HCT116 (cell line): Measurements from ENCODE around the gene ZBTB7C. TPM values are rescaled to one million over a fixed set of nuclear protein-coding genes. Genes with fewer than 3 reads are reported as not detected.

Experiments
- ATAC-seq: fragments of 200-7000 bp; cut with Tn5 transposase; 2 replicates; pipeline ENCODE4 v1.9.1; 2020; ENCODE audit warnings: mild to moderate bottlenecking, moderate library complexity
- BruUV-seq: library from RNA; stranded (reverse); fragments of 400-500 nt; replicated peaks from 2 replicates; lab custom pipeline; 2021; lab: Mats Ljungman, UMichigan
- CTCF ChIA-PET: fragments of 300-600 bp; sonication (Branson Sonifier 250); formaldehyde crosslinking; loops from one replicate; lab custom pipeline; 2021; ENCODE audit warnings: antibody characterized with exemption; lab: Charles Lee
- POLR2A ChIA-PET: fragments of 300-600, 350-600 bp; sonication (Branson Sonifier 250); formaldehyde crosslinking; loops from one replicate; lab custom pipeline; 2021; ENCODE audit warnings: antibody characterized with exemption; lab: Charles Lee
- RAD21 ChIA-PET, 2 experiments: fragments of 300-600 bp; sonication (Branson Sonifier 250); formaldehyde crosslinking; loops; one replicate each; lab custom pipeline; 2023; ENCODE audit warnings: low total read pairs in 2 of 2; ENCODE audit not compliant: uncharacterized antibody in 2 of 2, unreplicated experiment in 2 of 2, low non-redundant PET in 1 of 2; lab: Charles Lee
- DNase-seq: peaks from one replicate; pipeline ENCODE4 v3.0.0-alpha.2; 2010; ENCODE audit warnings: low read depth, low spot score
- H2AFZ ChIP-seq: fragments of 200-600 bp; shearing (Covaris generic), sonication (generic); 2 replicates; pipeline ENCODE4 v1.6.1; 2017; ENCODE audit warnings: low read depth, mixed run types, mixed read lengths, antibody characterized with exemption, low read length; ENCODE audit not compliant: poor library complexity, severe bottlenecking
- H3K27ac ChIP-seq: 2 replicates; pipeline ENCODE4 v1.5.1; 2012; ENCODE audit warnings: low read depth, low read length
- H3K27me3 ChIP-seq: fragments of 200-600 bp; sonication (generic); 2 replicates; pipeline ENCODE4 v1.6.1; 2016; ENCODE audit warnings: mixed run types, low read length, mixed read lengths; ENCODE audit not compliant: insufficient read depth
- H3K36me3 ChIP-seq, 2 experiments: fragments of 200-500 bp in 1 of 2; fragments of 200-600 bp in 1 of 2; sonication (Bioruptor generic) in 1 of 2; sonication (generic) in 1 of 2; 2 replicates each; pipeline versions ENCODE4 v1.5.1 to v1.6.1; 2014 to 2016; ENCODE audit warnings: low read length in 2 of 2, inconsistent platforms in 1 of 2, mixed read lengths in 1 of 2, mixed run types in 1 of 2; ENCODE audit not compliant: insufficient read depth in 2 of 2, control insufficient read depth in 1 of 2
- H3K4me1 ChIP-seq, 2 experiments: fragments of 200-600 bp in 1 of 2; sonication (generic) in 1 of 2; 2 replicates each; pipeline versions ENCODE4 v1.5.1 to v1.6.1; 2012 to 2017; ENCODE audit warnings: low read length in 2 of 2, inconsistent platforms in 1 of 2, mild to moderate bottlenecking in 1 of 2, mixed read lengths in 1 of 2, mixed run types in 1 of 2, moderate library complexity in 1 of 2; ENCODE audit not compliant: insufficient read depth in 2 of 2, control insufficient read depth in 1 of 2
- H3K4me2 ChIP-seq: fragments of 200-600 bp; sonication (generic); 2 replicates; pipeline ENCODE4 v1.6.1; 2017; ENCODE audit warnings: mixed run types, low read length, mixed read lengths
- H3K4me3 ChIP-seq, 2 experiments: fragments of 200-600 bp in 1 of 2; sonication (generic) in 1 of 2; replicated peaks in 1 of 2; 2 replicates each; pipeline ENCODE4 v1.5.1; 2011 to 2016; ENCODE audit warnings: low read length in 2 of 2, control low read depth in 1 of 2, low read depth in 1 of 2, mild to moderate bottlenecking in 1 of 2, mixed read lengths in 1 of 2, mixed run types in 1 of 2
- H3K79me2 ChIP-seq: fragments of 200-600 bp; sonication (generic); 2 replicates; pipeline ENCODE4 v1.6.1; 2017; ENCODE audit warnings: mild to moderate bottlenecking, mixed run types, low read length, moderate library complexity, mixed read lengths; ENCODE audit not compliant: insufficient read depth
- H3K9ac ChIP-seq: fragments of 200-600 bp; sonication (generic); 2 replicates; pipeline ENCODE4 v1.6.1; 2016; ENCODE audit warnings: low read length, mixed read lengths
- H3K9me2 ChIP-seq: fragments of 200-600 bp; sonication (generic), shearing (Covaris generic); 2 replicates; pipeline ENCODE4 v1.6.1; 2017; ENCODE audit warnings: mixed run types, mild to moderate bottlenecking, moderate library complexity; ENCODE audit not compliant: insufficient read depth
- H3K9me3 ChIP-seq, 2 experiments: fragments of 200-500 bp in 1 of 2; fragments of 200-600 bp in 1 of 2; sonication (Bioruptor generic) in 1 of 2; sonication (generic) in 1 of 2; 2 replicates each; pipeline ENCODE4 v1.6.1; 2014 to 2017; ENCODE audit warnings: low read length in 2 of 2, mixed read lengths in 2 of 2, inconsistent platforms in 1 of 2, low read depth in 1 of 2, mild to moderate bottlenecking in 1 of 2, mixed run types in 1 of 2, moderate library complexity in 1 of 2; ENCODE audit not compliant: control insufficient read depth in 1 of 2, insufficient read depth in 1 of 2
- H4K20me1 ChIP-seq: fragments of 200-600 bp; sonication (generic), shearing (Covaris generic); 2 replicates; pipeline ENCODE4 v1.6.1; 2017; ENCODE audit warnings: mixed run types, mild to moderate bottlenecking, moderate library complexity; ENCODE audit not compliant: insufficient read depth
- CBX3 ChIP-seq: IDR thresholded peaks from 2 replicates; pipeline ENCODE4 v1.6.1; 2012; ENCODE audit warnings: low read depth
- EGR1 ChIP-seq: IDR thresholded peaks from 2 replicates; pipeline ENCODE4 v1.6.1; 2012; ENCODE audit warnings: low read depth
- ELF1 ChIP-seq: IDR thresholded peaks from 2 replicates; pipeline ENCODE4 v1.6.1; 2012; ENCODE audit warnings: low read depth, borderline replicate concordance
- FOSL1 ChIP-seq: IDR thresholded peaks from 2 replicates; pipeline ENCODE4 v1.6.1; 2012; ENCODE audit warnings: low read depth
- MAX ChIP-seq: IDR thresholded peaks from 2 replicates; pipeline ENCODE4 v1.6.1; 2012
- POLR2AphosphoS5 ChIP-seq: IDR thresholded peaks from 2 replicates; pipeline ENCODE4 v1.6.1; 2011; ENCODE audit warnings: mild to moderate bottlenecking, low read depth, low read length, moderate library complexity
- RAD21 ChIP-seq: IDR thresholded peaks from 2 replicates; pipeline ENCODE4 v1.6.1; 2012; ENCODE audit warnings: low read depth, mild to moderate bottlenecking
- SP1 ChIP-seq: IDR thresholded peaks from 2 replicates; pipeline ENCODE4 v1.6.1; 2012; ENCODE audit warnings: low read depth
- YY1 ChIP-seq: IDR thresholded peaks from 2 replicates; pipeline ENCODE4 v1.6.1; 2011; ENCODE audit warnings: low read length, low read depth, moderate library complexity, mild to moderate bottlenecking; ENCODE audit not compliant: insufficient replicate concordance; ENCODE audit errors: extremely low read depth
- ZFX ChIP-seq: fragments of 450-650 bp; IDR thresholded peaks from 2 replicates; pipeline ENCODE4 v1.6.1; 2017
- ZNF274 ChIP-seq: fragments of 200-500 bp; sonication (Bioruptor generic); IDR thresholded peaks from 2 replicates; pipeline ENCODE4 v1.6.1; 2014; ENCODE audit warnings: mild to moderate bottlenecking, low read depth, low read length, inconsistent platforms
- intact Hi-C: fragments of 100-400 bp; cut with micrococcal nuclease; formaldehyde crosslinking; loops from 2 replicates; pipeline ENCODE4 v1.10.0; 2022
- total RNA-seq: library from RNA; stranded (reverse); gene quantifications from one replicate; pipeline ENCODE4 v1.2.1, GENCODE V29; 2021; ENCODE audit not compliant: unreplicated experiment
- TF ChIP-seq, protein P1 (sequence below), 3 experiments: fragments of 200-600 bp in 1 of 3; sonication (generic) in 1 of 3; IDR thresholded peaks in 2 of 3; conservative IDR thresholded peaks in 1 of 3; 2 replicates each; pipeline ENCODE4 v1.5.1; 2012 to 2017; ENCODE audit warnings: low read depth in 2 of 3, low read length in 2 of 3, antibody characterized with exemption in 1 of 3, borderline replicate concordance in 1 of 3, control low read depth in 1 of 3, mild to moderate bottlenecking in 1 of 3, mixed read lengths in 1 of 3, mixed run types in 1 of 3, moderate library complexity in 1 of 3; ENCODE audit not compliant: insufficient read depth in 1 of 3

ZBTB7C gene
- total RNA-seq, 1 experiment from 2014 or later: 0.37 TPM

DNA sequence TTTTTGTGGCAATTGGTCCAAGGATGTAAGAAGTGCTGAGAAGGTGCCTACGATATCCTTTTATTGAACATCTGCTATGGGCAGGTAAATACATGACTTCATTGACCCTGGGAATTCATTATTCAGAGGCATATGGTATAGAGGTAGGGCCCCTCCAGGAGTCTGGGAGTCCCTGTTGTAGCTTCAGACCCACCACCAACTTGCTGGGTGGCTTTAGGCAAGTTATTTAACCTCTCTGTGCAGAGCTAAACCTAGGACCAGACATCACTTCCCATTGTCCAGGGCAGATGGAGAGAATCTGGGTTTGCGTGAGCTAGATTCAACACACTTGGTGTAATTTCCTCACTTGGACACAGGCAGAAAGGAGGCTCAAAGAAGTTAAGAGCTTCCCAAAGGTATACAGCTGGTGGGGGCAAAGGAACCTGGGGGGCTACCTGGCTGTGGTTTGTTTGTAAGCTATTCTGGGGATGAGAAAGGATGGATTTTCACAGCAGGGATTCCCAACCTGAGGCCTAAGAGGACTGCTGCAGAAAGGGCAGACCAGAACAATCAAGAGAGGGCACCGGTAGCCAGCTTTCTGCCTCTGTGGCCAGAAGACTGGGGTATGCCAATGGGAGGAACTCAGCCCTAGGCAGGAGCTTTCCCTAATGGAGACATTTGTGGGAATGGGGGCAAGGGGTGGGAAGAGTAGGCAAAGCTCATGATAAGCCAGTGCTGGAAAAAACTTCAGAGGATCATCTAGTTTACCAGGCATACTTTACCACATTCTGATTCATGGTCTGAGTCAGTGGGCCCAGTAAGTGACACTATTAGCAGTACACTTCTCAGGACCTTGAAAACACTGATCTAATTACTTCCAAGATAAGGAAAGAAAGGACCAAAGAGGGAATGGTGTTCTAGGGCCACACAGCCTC, 376.1 kb downstream of the ZBTB7C start:
- Histone ChIP-seq H3K9me3 (no peaks in the 10 kb centered on the region), H3K4me2 (no peak overlapping the region), H3K27ac (no peak overlapping the region), H4K20me1 (no peaks in the 10 kb centered on the region), H3K9ac (no peak overlapping the region), H3K36me3 (no peaks in the 10 kb centered on the region), H3K27me3 (no peaks in the 10 kb centered on the region), H3K79me2 (no peaks in the 10 kb centered on the region), H3K9me2 (no peaks in the 10 kb centered on the region), H3K4me1 (peaks cover 9 to 16% of the 10 kb centered on the region in 2 experiments; a peak in 2 of 4 replicates), H3K4me3 (no peak overlapping the region), H2AFZ (no peak overlapping the region)
- TF ChIP-seq, protein P1, sequence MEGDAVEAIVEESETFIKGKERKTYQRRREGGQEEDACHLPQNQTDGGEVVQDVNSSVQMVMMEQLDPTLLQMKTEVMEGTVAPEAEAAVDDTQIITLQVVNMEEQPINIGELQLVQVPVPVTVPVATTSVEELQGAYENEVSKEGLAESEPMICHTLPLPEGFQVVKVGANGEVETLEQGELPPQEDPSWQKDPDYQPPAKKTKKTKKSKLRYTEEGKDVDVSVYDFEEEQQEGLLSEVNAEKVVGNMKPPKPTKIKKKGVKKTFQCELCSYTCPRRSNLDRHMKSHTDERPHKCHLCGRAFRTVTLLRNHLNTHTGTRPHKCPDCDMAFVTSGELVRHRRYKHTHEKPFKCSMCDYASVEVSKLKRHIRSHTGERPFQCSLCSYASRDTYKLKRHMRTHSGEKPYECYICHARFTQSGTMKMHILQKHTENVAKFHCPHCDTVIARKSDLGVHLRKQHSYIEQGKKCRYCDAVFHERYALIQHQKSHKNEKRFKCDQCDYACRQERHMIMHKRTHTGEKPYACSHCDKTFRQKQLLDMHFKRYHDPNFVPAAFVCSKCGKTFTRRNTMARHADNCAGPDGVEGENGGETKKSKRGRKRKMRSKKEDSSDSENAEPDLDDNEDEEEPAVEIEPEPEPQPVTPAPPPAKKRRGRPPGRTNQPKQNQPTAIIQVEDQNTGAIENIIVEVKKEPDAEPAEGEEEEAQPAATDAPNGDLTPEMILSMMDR (IDR thresholded peaks at IDR 0.05 in 2 of 3, conservative IDR thresholded peaks at IDR 0.05 in 1 of 3; ENCODE audit: borderline replicate concordance in 1 of 3, insufficient read depth in 1 of 3, low read depth in 2 of 3, low read length in 2 of 3): no peak
- no peak for TF ChIP-seq SP1
- no TSS peak for BruUV-seq
- ATAC-seq (no peak), DNase-seq (no peak)
- POLR2A ChIA-PET: no interaction called here
- CTCF ChIA-PET: interaction anchor here (1.0 to 1.4 kb wide), 3 partner anchors 8 to 412 kb away, joined by 3 to 5 read pairs (median 3); no protein-coding TSS in a partner anchor
- intact Hi-C loops: loop anchor here (5.0 kb wide), 2 partner anchors 199 to 314 kb away; no protein-coding TSS in a partner anchor
- RAD21 ChIA-PET: no interaction called here

DNA sequence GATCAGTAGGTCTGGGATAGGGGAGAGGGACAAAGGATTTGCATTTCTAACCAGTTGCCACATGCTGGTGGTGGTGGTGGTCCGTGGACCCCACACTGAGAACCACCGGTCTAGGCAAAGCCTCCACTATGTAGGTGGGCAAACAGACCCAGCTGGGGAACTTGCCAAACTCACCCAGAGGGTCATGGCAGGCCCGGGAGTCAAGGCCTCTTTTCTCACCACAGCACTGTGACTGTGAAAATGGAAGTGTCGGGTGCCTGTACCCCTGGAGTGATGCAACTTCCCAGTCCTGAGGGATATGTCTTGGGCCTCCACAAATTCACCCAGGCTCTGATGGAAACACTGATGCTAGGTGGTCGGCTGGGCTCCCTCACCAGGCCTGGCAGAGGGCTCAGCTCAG, 377.5 kb downstream of the ZBTB7C start:
- H3K36me3 ChIP-seq: no peaks in the 10 kb centered on the region
- no peaks in the 10 kb centered on the region for H3K9me3 ChIP-seq
- H4K20me1 ChIP-seq: no peaks in the 10 kb centered on the region
- intact Hi-C loops: loop anchor here (1.0 to 5.0 kb wide), 3 partner anchors 201 to 415 kb away; no protein-coding TSS in a partner anchor
- no peak overlapping the region for H3K4me2 ChIP-seq
- H3K79me2 ChIP-seq: no peaks in the 10 kb centered on the region
- BruUV-seq: no TSS peak
- no peaks in the 10 kb centered on the region for H3K9me2 ChIP-seq
- no peak overlapping the region for H3K4me3 ChIP-seq
- no peak overlapping the region for H2AFZ ChIP-seq
- POLR2A ChIA-PET: no interaction called here
- CTCF ChIA-PET: interaction anchor here (0.8 to 4.5 kb wide), 4 partner anchors 16 to 414 kb away, joined by 3 to 34 read pairs (median 4); no protein-coding TSS in a partner anchor
- no peak for DNase-seq
- H3K27ac ChIP-seq: no peak overlapping the region
- no peak for ATAC-seq
- H3K9ac ChIP-seq: no peak overlapping the region
- no peaks in the 10 kb centered on the region for H3K27me3 ChIP-seq
- RAD21 ChIA-PET: no interaction called here
- H3K4me1 ChIP-seq: peaks cover 9 to 12% of the 10 kb centered on the region in 2 experiments; a peak in 2 of 4 replicates
- TF ChIP-seq ZFX: no peak
- TF ChIP-seq YY1: no peak
- TF ChIP-seq POLR2AphosphoS5: no peak
- TF ChIP-seq ZNF274: no peak
- no peak for TF ChIP-seq FOSL1
- no peak for TF ChIP-seq ELF1
- TF ChIP-seq CBX3: no peak
- TF ChIP-seq, protein P1 (IDR thresholded peaks at IDR 0.05 in 2 of 3, conservative IDR thresholded peaks at IDR 0.05 in 1 of 3; ENCODE audit: borderline replicate concordance in 1 of 3, insufficient read depth in 1 of 3, low read depth in 2 of 3, low read length in 2 of 3): no peak
- TF ChIP-seq MAX: no peak
- TF ChIP-seq RAD21: no peak
- TF ChIP-seq EGR1: no peak
